Natural killer cell (primary cell): ENCODE data around the gene SHMT2. TPM values are rescaled to one million over a fixed set of nuclear protein-coding genes. Genes with fewer than 3 reads are reported as not detected.

Source experiments
- ATAC-seq, 3 donors: fragments of 150-1000 bp in 2 of 3; fragments of 200-7000 bp in 1 of 3; cut with Tn5 transposase; 1 replicate in 1 of 3; 2 replicates in 2 of 3; pipeline ENCODE4 v1.10.0; 2021; ENCODE audit warnings: mild to moderate bottlenecking in 2 of 3, moderate library complexity in 2 of 3
- DNase-seq, 2 donors: peaks; one replicate each; pipeline versions ENCODE4 v3.0.0 to v3.0.0-alpha.2; 2013 to 2021; ENCODE audit warnings: mixed read lengths in 1 of 2
- H3K27ac ChIP-seq: one replicate; pipeline ENCODE4 v1.5.1; 2013; ENCODE audit warnings: mild to moderate bottlenecking, low read length
- H3K27me3 ChIP-seq: one replicate; pipeline ENCODE4 v1.6.1; 2013; ENCODE audit warnings: low read length; ENCODE audit not compliant: control insufficient read depth, insufficient read depth
- H3K36me3 ChIP-seq: one replicate; pipeline ENCODE4 v1.6.1; 2013; ENCODE audit warnings: low read length; ENCODE audit not compliant: control insufficient read depth, insufficient read depth
- H3K4me1 ChIP-seq: one replicate; pipeline ENCODE4 v1.6.1; 2013; ENCODE audit warnings: low read length; ENCODE audit not compliant: control insufficient read depth, insufficient read depth
- H3K4me3 ChIP-seq: one replicate; pipeline ENCODE4 v1.5.1; 2013; ENCODE audit warnings: low read length
- H3K9me3 ChIP-seq: one replicate; pipeline ENCODE4 v1.6.1; 2013; ENCODE audit warnings: low read length; ENCODE audit not compliant: control insufficient read depth, insufficient read depth
- H3K27ac Mint-ChIP-seq, 2 donors: one replicate each; pipeline ENCODE4 v1.8.0; 2022; ENCODE audit warnings: mild to moderate bottlenecking in 2 of 2, mixed read lengths in 2 of 2, moderate library complexity in 1 of 2
- H3K27me3 Mint-ChIP-seq, 2 donors: one replicate each; pipeline ENCODE4 v1.8.0; 2022; ENCODE audit warnings: low read depth in 2 of 2, mixed read lengths in 2 of 2
- H3K36me3 Mint-ChIP-seq: one replicate; pipeline ENCODE4 v1.8.0; 2022; ENCODE audit warnings: mixed read lengths
- H3K4me1 Mint-ChIP-seq, 2 donors: one replicate each; pipeline ENCODE4 v1.8.0; 2022; ENCODE audit warnings: mixed read lengths in 2 of 2
- H3K4me3 Mint-ChIP-seq: one replicate; pipeline ENCODE4 v1.8.0; 2022; ENCODE audit warnings: mild to moderate bottlenecking, moderate library complexity, mixed read lengths
- H3K9me3 Mint-ChIP-seq, 2 donors: one replicate each; pipeline ENCODE4 v1.8.0; 2022; ENCODE audit warnings: mixed read lengths in 2 of 2
- WGBS: methylation state at CpG from one replicate; pipeline ENCODE4 v1.1.7; 2013; ENCODE audit warnings: missing lambda C conversion rate; ENCODE audit not compliant: insufficient coverage; 5-methylcytosine and 5-hydroxymethylcytosine counted together
- intact Hi-C: fragments of 100-400 bp; cut with micrococcal nuclease; formaldehyde crosslinking; loops from one replicate; pipeline ENCODE4 v1.14.2; 2022
- total RNA-seq, 4 donors: library from RNA; stranded (reverse); fragments of 120-200 nt in 1 of 4; gene quantifications; one replicate each; pipeline versions ENCODE4 v1.2.3 to v1.2.4, GENCODE V29; 2013 to 2022
- TF ChIP-seq, protein P1 (sequence below): fragments of 200-600 bp; IDR thresholded peaks from one replicate; pipeline ENCODE4 v1.8.0; 2022; ENCODE audit warnings: antibody characterized with exemption

The SHMT2 gene
- total RNA-seq, 3 donors from 2014 or later (not counting 1 experiment from before 2014, with no cell fraction given) = 28.6 to 39.3 (median 34.9) TPM

- Mint-ChIP-seq H3K9me3 (no peaks in the 10 kb centered on the region), H3K27me3 (peaks cover 67 to 83% of the 10 kb centered on the region in 2 donors), H3K4me3 (no peak overlapping the region), H3K36me3 (no peaks in the 10 kb centered on the region), H3K4me1 (peaks cover 50 to 84% of the 10 kb centered on the region in 2 donors), H3K27ac (peak overlapping the region in 1 of 2 donors; percentile 12)
- 60% methylated on average over 14 of the region's 14 CpGs for WGBS
- intact Hi-C loops = no loop called here
- H3K27ac ChIP-seq = no peak overlapping the region
- no peak overlapping the region for H3K4me3 ChIP-seq
- no peak for ATAC-seq
- DNase-seq = no peak
- H3K27me3 ChIP-seq = peaks cover 74% of the 10 kb centered on the region
- no peaks in the 10 kb centered on the region for H3K36me3 ChIP-seq
- no peaks in the 10 kb centered on the region for H3K9me3 ChIP-seq
- peaks cover 73% of the 10 kb centered on the region for H3K4me1 ChIP-seq
- TF ChIP-seq, protein P1, sequence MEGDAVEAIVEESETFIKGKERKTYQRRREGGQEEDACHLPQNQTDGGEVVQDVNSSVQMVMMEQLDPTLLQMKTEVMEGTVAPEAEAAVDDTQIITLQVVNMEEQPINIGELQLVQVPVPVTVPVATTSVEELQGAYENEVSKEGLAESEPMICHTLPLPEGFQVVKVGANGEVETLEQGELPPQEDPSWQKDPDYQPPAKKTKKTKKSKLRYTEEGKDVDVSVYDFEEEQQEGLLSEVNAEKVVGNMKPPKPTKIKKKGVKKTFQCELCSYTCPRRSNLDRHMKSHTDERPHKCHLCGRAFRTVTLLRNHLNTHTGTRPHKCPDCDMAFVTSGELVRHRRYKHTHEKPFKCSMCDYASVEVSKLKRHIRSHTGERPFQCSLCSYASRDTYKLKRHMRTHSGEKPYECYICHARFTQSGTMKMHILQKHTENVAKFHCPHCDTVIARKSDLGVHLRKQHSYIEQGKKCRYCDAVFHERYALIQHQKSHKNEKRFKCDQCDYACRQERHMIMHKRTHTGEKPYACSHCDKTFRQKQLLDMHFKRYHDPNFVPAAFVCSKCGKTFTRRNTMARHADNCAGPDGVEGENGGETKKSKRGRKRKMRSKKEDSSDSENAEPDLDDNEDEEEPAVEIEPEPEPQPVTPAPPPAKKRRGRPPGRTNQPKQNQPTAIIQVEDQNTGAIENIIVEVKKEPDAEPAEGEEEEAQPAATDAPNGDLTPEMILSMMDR = no peak
Observed at GRCh38 chr12:57219205-57219992, 10.1 kb upstream of the SHMT2 start.

DNA sequence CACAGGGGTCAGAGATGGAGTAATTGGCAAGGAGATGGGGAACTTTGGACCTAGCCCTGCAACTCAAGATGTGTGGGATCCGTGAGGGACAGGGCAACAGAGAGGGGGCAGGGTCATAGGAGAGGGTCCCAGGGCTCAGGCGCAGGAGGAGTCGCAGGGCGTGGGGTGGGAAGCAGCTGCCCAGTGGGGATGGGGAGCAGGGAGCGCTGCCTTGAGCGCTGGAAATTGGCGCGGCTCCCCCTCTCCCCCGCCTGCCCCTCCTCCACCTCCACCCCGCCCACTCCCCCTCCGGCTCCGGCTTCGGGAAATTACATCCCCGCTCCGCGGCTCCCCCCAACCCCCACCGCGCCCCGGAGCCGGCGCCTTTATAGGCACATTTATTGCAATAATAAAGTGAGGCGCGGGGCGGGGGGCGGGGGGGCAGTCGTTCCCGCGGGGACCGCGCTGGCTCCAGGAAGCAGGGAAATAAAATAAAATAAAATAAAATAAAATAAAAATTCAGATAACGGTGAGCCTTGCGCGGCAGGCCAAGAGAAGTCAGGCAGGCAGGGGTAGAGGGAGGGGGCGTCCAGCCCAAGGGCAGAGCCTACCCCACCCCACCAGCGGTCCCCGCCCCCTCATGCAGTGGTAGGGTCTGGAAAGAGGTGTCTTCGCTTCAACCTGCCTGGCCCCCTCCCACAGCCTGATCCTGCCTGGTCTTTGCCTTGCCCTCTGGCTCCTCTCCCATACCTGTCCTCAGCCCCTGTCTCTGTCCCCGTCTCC is 9.3 kb upstream of the SHMT2 start:
- intact Hi-C loops = no loop called here
- Histone ChIP-seq H3K36me3 (no peaks in the 10 kb centered on the region), H3K4me1 (peaks cover 72% of the 10 kb centered on the region), H3K27me3 (peaks cover 72% of the 10 kb centered on the region), H3K9me3 (no peaks in the 10 kb centered on the region), H3K27ac (no peak overlapping the region), H3K4me3 (no peak overlapping the region)
- TF ChIP-seq, protein P1 = no peak
- WGBS = 5% methylated on average over 28 of the region's 38 CpGs
- Mint-ChIP-seq H3K27ac (peak overlapping the region in 1 of 2 donors; percentile 65), H3K4me3 (no peak overlapping the region), H3K27me3 (peaks cover 59 to 75% of the 10 kb centered on the region in 2 donors), H3K4me1 (peaks cover 49 to 82% of the 10 kb centered on the region in 2 donors), H3K36me3 (no peaks in the 10 kb centered on the region), H3K9me3 (no peaks in the 10 kb centered on the region)
- no peak for ATAC-seq
- DNase-seq = no peak

GRCh38 chr12:57220770-57221168 is 8.7 kb upstream of the SHMT2 start:
- Mint-ChIP-seq H3K27ac (peak overlapping the region in 1 of 2 donors; percentile 65), H3K4me1 (peaks cover 43 to 81% of the 10 kb centered on the region in 2 donors), H3K9me3 (no peaks in the 10 kb centered on the region), H3K4me3 (peak overlapping the region; percentile 3), H3K36me3 (no peaks in the 10 kb centered on the region), H3K27me3 (peaks cover 53 to 74% of the 10 kb centered on the region in 2 donors)
- no peak overlapping the region for H3K4me3 ChIP-seq
- DNase-seq (no peak), ATAC-seq (no peak)
- H3K36me3 ChIP-seq = no peaks in the 10 kb centered on the region
- H3K9me3 ChIP-seq = no peaks in the 10 kb centered on the region
- H3K27me3 ChIP-seq = peaks cover 72% of the 10 kb centered on the region
- H3K4me1 ChIP-seq = peaks cover 72% of the 10 kb centered on the region
- WGBS = 36% methylated on average over 1 of the region's 1 CpG
- TF ChIP-seq, protein P1 = no peak
- H3K27ac ChIP-seq = no peak overlapping the region
- intact Hi-C loops = no loop called here
